K562 (cell line): Measurements from ENCODE around the gene TBC1D5. TPM values are rescaled to one million over a fixed set of nuclear protein-coding genes. Genes with fewer than 3 reads are reported as not detected.

ENCODE experiments used
- ATAC-seq: fragments of 200-7000 bp; cut with Tn5 transposase; 3 replicates; pipeline ENCODE4 v1.9.1; 2020; ENCODE audit warnings: moderate library complexity
- BruUV-seq: library from RNA; stranded (reverse); fragments of 400-500 nt; replicated peaks from 2 replicates; lab custom pipeline; 2021; lab: Mats Ljungman, UMichigan
- CTCF ChIA-PET: fragments of 300-600 bp; formaldehyde crosslinking; extraction: SDS; loops from one replicate; lab custom pipeline; 2021; ENCODE audit warnings: low intra/inter-chr PET ratio; lab: Yijun Ruan, JAX
- POLR2A ChIA-PET: fragments of 300-600, 350-650 bp; sonication (Branson Sonifier 250); formaldehyde crosslinking; extraction: SDS; loops from one replicate; lab custom pipeline; 2021; ENCODE audit warnings: antibody characterized with exemption, inconsistent platforms; lab: Yijun Ruan, JAX
- DNase-seq, 4 experiments: peaks; one replicate each; pipeline versions ENCODE4 v3.0.0 to v3.0.0-alpha.2; 2011 to 2018; ENCODE audit warnings: low spot score in 3 of 4, mixed read lengths in 3 of 4; ENCODE audit errors: extremely low read depth in 1 of 4
- FAIRE-seq: peaks from 2 replicates; lab custom pipeline; 2011; peaks lifted over from hg19 to GRCh38; lab: Jason Lieb, UNC
- H2AFZ ChIP-seq: 2 replicates; pipeline ENCODE4 v1.6.0; 2011; ENCODE audit warnings: low read depth, low read length, control low read depth, inconsistent platforms
- H3K27ac ChIP-seq: fragments of 200-600 bp; 3 replicates; pipeline ENCODE4 v1.8.0; 2011; ENCODE audit warnings: low read depth, mild to moderate bottlenecking, control low read depth, inconsistent platforms, low read length, moderate library complexity, mixed read lengths; ENCODE audit errors: extremely low read depth
- H3K27me3 ChIP-seq, 2 experiments: fragments of 300-600 bp in 1 of 2; 2 replicates in 1 of 2; 3 replicates in 1 of 2; pipeline versions ENCODE4 v1.6.0 to v1.8.0; 2011; ENCODE audit warnings: inconsistent platforms in 2 of 2, low read length in 2 of 2, mild to moderate bottlenecking in 1 of 2, mixed read lengths in 1 of 2, moderate library complexity in 1 of 2; ENCODE audit not compliant: control insufficient read depth in 2 of 2, insufficient read depth in 2 of 2
- H3K36me3 ChIP-seq: fragments of 300-600 bp; 3 replicates; pipeline ENCODE4 v1.8.0; 2011; ENCODE audit warnings: mild to moderate bottlenecking, low read length, inconsistent platforms; ENCODE audit not compliant: control insufficient read depth, insufficient read depth
- H3K4me1 ChIP-seq, 2 experiments: fragments of 200-600 bp in 1 of 2; replicated peaks in 1 of 2; 2 replicates in 1 of 2; 3 replicates in 1 of 2; pipeline versions ENCODE4 v1.5.1 to v1.8.0; 2011; ENCODE audit warnings: inconsistent platforms in 2 of 2, low read length in 2 of 2, mild to moderate bottlenecking in 1 of 2, mixed read lengths in 1 of 2, moderate library complexity in 1 of 2; ENCODE audit not compliant: control insufficient read depth in 2 of 2, insufficient read depth in 2 of 2
- H3K4me2 ChIP-seq: 2 replicates; pipeline ENCODE4 v1.6.1; 2011; ENCODE audit warnings: low read length, control low read depth, inconsistent platforms, mixed read lengths; ENCODE audit not compliant: insufficient read depth
- H3K4me3 ChIP-seq: fragments of 200-600 bp; sonication (generic), shearing (Covaris generic); 2 replicates; pipeline ENCODE4 v1.5.1; 2016; ENCODE audit warnings: control low read depth, inconsistent platforms
- H3K79me2 ChIP-seq: fragments of 200-600 bp; 3 replicates; pipeline ENCODE4 v1.8.0; 2011; ENCODE audit warnings: low read length, inconsistent platforms; ENCODE audit not compliant: control insufficient read depth, insufficient read depth
- H3K9ac ChIP-seq, 2 experiments: 2 replicates each; pipeline versions ENCODE4 v1.6.0 to v1.6.1; 2011; ENCODE audit warnings: low read depth in 2 of 2, low read length in 2 of 2, control low read depth in 1 of 2, inconsistent platforms in 1 of 2, mild to moderate bottlenecking in 1 of 2, mixed read lengths in 1 of 2; ENCODE audit not compliant: insufficient read depth in 1 of 2
- H3K9me1 ChIP-seq: one replicate; pipeline ENCODE4 v1.6.0; 2011; ENCODE audit warnings: inconsistent platforms, mild to moderate bottlenecking, low read length, moderate library complexity; ENCODE audit not compliant: control insufficient read depth, insufficient read depth
- H3K9me3 ChIP-seq: replicated peaks from 2 replicates; pipeline ENCODE4 v1.5.1; 2011; ENCODE audit warnings: low read depth, low read length, inconsistent platforms; ENCODE audit not compliant: control insufficient read depth, insufficient read depth
- H4K20me1 ChIP-seq: replicated peaks from 2 replicates; pipeline ENCODE4 v1.6.1; 2011; ENCODE audit warnings: low read length, inconsistent platforms, mixed read lengths; ENCODE audit not compliant: control insufficient read depth, insufficient read depth
- ARID3A ChIP-seq: IDR thresholded peaks from 2 replicates; pipeline ENCODE4 v1.6.1; 2012; ENCODE audit warnings: low read depth, low read length, improper control_type of control experiment, borderline replicate concordance
- CBX3 ChIP-seq, 2 experiments: IDR thresholded peaks; 1 replicate in 1 of 2; 2 replicates in 1 of 2; pipeline ENCODE4 v1.6.1; 2012; ENCODE audit warnings: inconsistent platforms in 2 of 2, low read length in 2 of 2, borderline replicate concordance in 1 of 2, control low read depth in 1 of 2
- MCM3 ChIP-seq: fragments of 450-650 bp; IDR thresholded peaks from 2 replicates; pipeline ENCODE4 v1.6.1; 2016
- NCOA6 ChIP-seq: fragments of 450-650 bp; IDR thresholded peaks from 2 replicates; pipeline ENCODE4 v1.6.1; 2017; ENCODE audit warnings: mild to moderate bottlenecking
- NELFE ChIP-seq: IDR thresholded peaks from 2 replicates; pipeline ENCODE4 v1.6.1; 2011; ENCODE audit warnings: mild to moderate bottlenecking; ENCODE audit not compliant: insufficient read depth, insufficient read length
- NEUROD1 ChIP-seq: fragments of 150-350 bp; IDR thresholded peaks from 2 replicates; pipeline ENCODE4 v1.6.1; 2014; ENCODE audit warnings: borderline replicate concordance, low read length, low read depth; ENCODE audit not compliant: partially characterized antibody
- NRF1 ChIP-seq, 2 experiments: fragments of 450-650 bp; IDR thresholded peaks in 1 of 2; conservative IDR thresholded peaks in 1 of 2; 2 replicates each; pipeline ENCODE4 v1.6.1; 2014; ENCODE audit warnings: mild to moderate bottlenecking in 2 of 2
- SRSF1 ChIP-seq: fragments of 200-400 bp; formaldehyde crosslinking; IDR thresholded peaks from 2 replicates; pipeline ENCODE4 v1.6.1; 2017; ENCODE audit warnings: mild to moderate bottlenecking, low read depth, low read length, moderate library complexity
- TFAM ChIP-seq: fragments of 250-450 bp; sonication (Bioruptor Pico); conservative IDR thresholded peaks from 2 replicates; pipeline ENCODE4 v1.5.0; 2021; ENCODE audit warnings: mild to moderate bottlenecking, moderate library complexity
- THAP12 ChIP-seq: fragments of 250-450 bp; sonication (Bioruptor Pico); IDR thresholded peaks from 2 replicates; pipeline ENCODE4 v1.9.0; 2021; ENCODE audit warnings: mild to moderate bottlenecking, inconsistent platforms
- TRIM28 ChIP-seq: fragments of 450-650 bp; IDR thresholded peaks from 2 replicates; pipeline ENCODE4 v1.6.1; 2017
- ZBTB1 ChIP-seq: sonication (generic); formaldehyde crosslinking; IDR thresholded peaks from 2 replicates; pipeline ENCODE4 v1.8.1; 2023; ENCODE audit warnings: missing genetic modification reagents, low read depth, mild to moderate bottlenecking, borderline replicate concordance
- ZBTB49 ChIP-seq: sonication (generic); formaldehyde crosslinking; IDR thresholded peaks from 2 replicates; pipeline ENCODE4 v1.8.0; 2022; ENCODE audit warnings: missing genetic modification reagents, mild to moderate bottlenecking, borderline replicate concordance
- ZC3H8 ChIP-seq: fragments of 450-650 bp; IDR thresholded peaks from 2 replicates; pipeline ENCODE4 v1.6.1; 2017
- ZFP30 ChIP-seq: fragments of 250-450 bp; sonication (Bioruptor Pico); IDR thresholded peaks from 2 replicates; pipeline ENCODE4 v1.8.0; 2022; ENCODE audit warnings: moderate library complexity, mild to moderate bottlenecking, inconsistent platforms, borderline replicate concordance
- ZNF184 ChIP-seq: sonication (generic); formaldehyde crosslinking; IDR thresholded peaks from 2 replicates; pipeline ENCODE4 v1.5.0; 2020; ENCODE audit warnings: missing genetic modification reagents
- ZNF347 ChIP-seq: fragments of 450-650 bp; formaldehyde crosslinking; IDR thresholded peaks from 2 replicates; pipeline ENCODE4 v1.4.0; 2020; ENCODE audit warnings: low read depth, mild to moderate bottlenecking, moderate library complexity
- ZSCAN29 ChIP-seq: fragments of 450-650 bp; IDR thresholded peaks from 2 replicates; pipeline ENCODE4 v1.6.1; 2017
- WGBS: fragments of 100-300 bp; shearing (Covaris generic); methylation state at CpG from one replicate; pipeline ENCODE4 v1.1.6; 2016; ENCODE audit warnings: low coverage, mixed read lengths; ENCODE audit not compliant: insufficient coverage; ENCODE audit errors: missing lambda C conversion rate; 5-methylcytosine and 5-hydroxymethylcytosine counted together
- in situ Hi-C: fragments of 300-500 bp; cut with MboI; formaldehyde crosslinking; loops from 4 replicates; pipeline ENCODE4 v1.15.0; 2018; ENCODE audit warnings: inconsistent platforms, mixed read lengths
- intact Hi-C: fragments of 100-400 bp; cut with micrococcal nuclease; formaldehyde crosslinking; loops from 2 replicates; pipeline ENCODE4 v1.14.2; 2022
- polyA plus RNA-seq, 8 experiments: library from polyadenylated mRNA; depleted of rRNA in 4 of 8; stranded (reverse) in 5 of 8; unstranded in 3 of 8; fragments of >200 nt; fragmentation: Nextera tagmentation in 2 of 8; fragmentation: Illumina TruSeq in 1 of 8; extraction: Ambion mirVana in 2 of 8; extraction: Trizol in 1 of 8; gene quantifications; 2 replicates each; pipeline versions ENCODE4 v1.2.1 to v1.2.3, GENCODE V29; 2011 to 2014; ENCODE audit warnings: inconsistent platforms in 1 of 8, missing spikeins in 1 of 8
- total RNA-seq, 7 experiments: library from RNA; depleted of rRNA in 6 of 7; stranded (reverse); fragments of >200 nt in 6 of 7; fragmentation: Illumina TruSeq in 2 of 7; extraction: Trizol in 2 of 7; gene quantifications; 2 replicates each; pipeline versions ENCODE4 v1.2.1 to v1.2.3, GENCODE V29; 2011 to 2021; ENCODE audit warnings: low replicate concordance in 1 of 7

Gene TBC1D5
- total and polyA plus RNA-seq, 9 of the 15 experiments (the other 6 are each of a cell fraction or from before 2014, with no cell fraction given), result 2.9 to 38.1 (median 25.6) TPM

- Histone ChIP-seq H3K9me1 (no peaks in the 10 kb centered on the region), H3K9ac (no peak overlapping the region), H3K27ac (no peak overlapping the region), H2AFZ (no peak overlapping the region), H4K20me1 (no peaks in the 10 kb centered on the region), H3K9me3 (no peaks in the 10 kb centered on the region), H3K4me1 (no peaks in the 10 kb centered on the region), H3K36me3 (no peaks in the 10 kb centered on the region), H3K4me2 (no peak overlapping the region), H3K27me3 (peaks cover 33 to 58% of the 10 kb centered on the region in 2 experiments; a peak in 4 of 5 replicates), H3K79me2 (no peaks in the 10 kb centered on the region), H3K4me3 (no peak overlapping the region)
- POLR2A ChIA-PET, result no interaction called here
- no peak for FAIRE-seq
- 16% methylated on average over 7 of the region's 7 CpGs for WGBS
- CTCF ChIA-PET, result no interaction called here
- intact Hi-C loops (no loop called here), in situ Hi-C loops (no loop called here)
- BruUV-seq, result no TSS peak
- ATAC-seq, result no peak; the same call in 2 of the 3 replicates
- DNase-seq, result no peak
- TF ChIP-seq NRF1 (conservative IDR thresholded peaks at IDR 0.05 in 1 of 2, IDR thresholded peaks at IDR 0.05 in 1 of 2) (no peak), NCOA6 (no peak), NEUROD1 (no peak), TRIM28 (no peak), NELFE (no peak), ZSCAN29 (no peak), TFAM (no peak), ZFP30 (CRISPR knock-in tag) (no peak), THAP12 (CRISPR knock-in tag) (no peak), MCM3 (no peak), ZC3H8 (no peak), ARID3A (no peak), SRSF1 (no peak), ZBTB1 (CRISPR knock-in tag) (no peak), ZNF184 (CRISPR knock-in tag) (no peak), ZNF347 (CRISPR knock-in tag) (no peak), ZBTB49 (no peak), CBX3 (IDR thresholded peaks at IDR 0.05; ENCODE audit: borderline replicate concordance in 1 of 2, low read length in 2 of 2) (no peak)
Observed at GRCh38 chr3:17144665-17144993, 597.8 kb downstream of the TBC1D5 start.
